LNCaP clone FGC (cell line): ENCODE results near the gene FEZ2.
A peak's percentile ranks its signal among the peaks of the same experiment; 100 is the strongest.

Source experiments
- DNase-seq: peaks from one replicate; pipeline ENCODE4 v3.0.0-alpha.2; 2011; ENCODE audit warnings: low read depth
- H3K4me3 ChIP-seq: 2 replicates; pipeline ENCODE4 v1.5.1; 2011; ENCODE audit warnings: mild to moderate bottlenecking, low read depth, low read length, control low read depth
- CTCF ChIP-seq: IDR thresholded peaks from 2 replicates; pipeline ENCODE4 v1.5.1; 2012; ENCODE audit warnings: mild to moderate bottlenecking; ENCODE audit not compliant: control insufficient read depth, insufficient read depth; ENCODE audit errors: extremely low read depth

FEZ2 gene

DNA sequence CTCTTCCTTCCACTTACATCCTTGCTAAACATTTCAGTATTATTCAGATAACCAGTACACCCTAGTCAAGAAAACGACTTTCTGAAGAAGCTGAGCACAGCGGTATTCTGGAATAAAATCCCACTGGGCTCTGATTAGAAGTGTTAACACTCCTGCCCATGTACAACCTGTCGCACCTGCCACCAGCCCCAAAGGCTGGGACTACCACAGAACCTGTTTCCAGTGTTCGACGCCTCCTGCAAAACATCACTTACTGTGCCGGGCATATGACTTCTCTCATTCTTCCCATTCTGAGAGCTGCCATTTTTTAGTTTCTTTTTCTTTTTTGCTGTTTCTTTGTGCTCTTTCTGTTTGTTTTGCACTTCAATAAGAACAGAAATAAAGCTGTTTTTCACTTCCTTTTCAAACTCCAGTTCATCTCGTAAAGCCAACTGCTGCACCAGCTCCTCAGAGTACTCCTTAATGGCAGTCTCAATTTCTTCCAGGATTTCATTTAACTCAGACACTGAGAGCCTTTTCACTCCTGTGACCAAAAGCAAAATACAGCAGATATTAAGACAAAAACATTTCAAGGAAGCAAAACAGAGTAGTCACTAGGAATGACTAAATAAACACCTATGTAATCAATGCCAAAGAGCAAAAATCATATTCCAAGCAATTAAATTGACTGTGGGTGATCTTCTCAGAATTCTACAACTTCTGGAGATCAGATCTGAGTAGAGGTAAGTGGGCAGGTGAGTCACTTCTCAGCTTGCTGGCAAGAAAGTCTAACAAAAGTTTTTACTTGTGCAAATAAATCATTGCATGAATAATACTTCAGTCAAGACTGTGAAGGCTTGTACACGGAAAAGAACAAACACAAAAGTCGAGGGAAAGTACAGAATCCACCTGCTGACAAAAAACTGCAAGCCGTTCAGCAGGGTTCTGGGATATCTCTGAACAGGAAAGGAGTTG is 19.3 kb downstream of the FEZ2 start:
- DNase-seq: peak; percentile 33
- H3K4me3 ChIP-seq: no peak overlapping the region
- TF ChIP-seq CTCF: no peak

GRCh38 chr2:36577884-36578283 is 20.1 kb downstream of the FEZ2 start:
- DNase-seq: no peak

GRCh38 chr2:36574560-36574959 is 23.4 kb downstream of the FEZ2 start:
- DNase-seq: no peak
- H3K4me3 ChIP-seq: no peak overlapping the region
- no peak for TF ChIP-seq CTCF

More at GRCh38 chr2:36577884-36578283, 20.1 kb downstream of the FEZ2 start:
- H3K4me3 ChIP-seq: no peak overlapping the region
- TF ChIP-seq CTCF: no peak

DNA sequence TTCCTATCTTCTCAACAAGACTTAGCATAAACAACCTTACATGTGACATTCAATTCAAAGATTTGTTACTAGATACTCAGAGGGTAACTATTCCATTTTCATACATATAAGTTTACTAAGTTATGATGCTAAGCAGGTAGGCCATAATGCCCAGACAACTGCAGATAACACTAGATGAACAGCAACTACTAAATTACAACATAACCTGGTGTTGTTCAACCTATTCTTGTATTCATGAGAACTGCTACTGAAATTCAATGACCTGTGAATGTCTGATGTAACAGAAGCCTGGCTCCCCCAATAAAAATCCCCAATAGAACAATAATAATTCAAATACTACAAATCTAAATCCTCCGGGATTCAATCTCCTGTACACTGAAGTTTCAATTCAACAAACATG is 24.8 kb downstream of the FEZ2 start:
- DNase-seq: no peak
- no peak overlapping the region for H3K4me3 ChIP-seq
- TF ChIP-seq CTCF: no peak

GRCh38 chr2:36572719-36573059 is 25.3 kb downstream of the FEZ2 start:
- no peak for DNase-seq
- no peak for TF ChIP-seq CTCF
- H3K4me3 ChIP-seq: no peak overlapping the region

GRCh38 chr2:36572054-36572718 is 25.8 kb downstream of the FEZ2 start:
- H3K4me3 ChIP-seq: no peak overlapping the region
- no peak for TF ChIP-seq CTCF
- no peak for DNase-seq

DNA sequence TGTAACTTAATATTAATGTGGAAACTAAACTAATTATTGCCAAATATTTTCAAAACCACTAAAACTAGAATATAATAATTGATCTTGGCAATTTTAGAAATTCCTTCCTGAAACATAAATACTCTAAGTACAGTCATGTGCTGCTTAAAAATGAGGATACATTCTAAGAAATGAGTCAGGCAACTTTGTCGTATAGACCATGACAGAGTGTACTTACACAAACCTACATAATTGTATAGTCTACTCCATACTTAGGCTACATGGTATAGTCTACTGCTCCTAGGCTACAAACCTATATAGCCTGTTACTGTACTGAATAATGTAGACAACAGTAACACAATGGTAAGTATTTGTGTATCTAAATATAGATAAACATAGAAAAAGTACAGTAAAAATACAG is 27.6 kb downstream of the FEZ2 start:
- TF ChIP-seq CTCF: no peak
- no peak overlapping the region for H3K4me3 ChIP-seq
- DNase-seq: no peak
